ENCODE data around the gene PLXNB2.

PLXNB2 gene

GRCh38 chr22:50307890-50308596, 597 bp upstream of the PLXNB2 start:
- Histone ChIP-seq H3K27ac (ENCODE audit: poor library complexity, severe bottlenecking) (peak overlapping the region; percentile 99), H3K4me3 (ENCODE audit: severe bottlenecking) (no peak overlapping the region), H3K9me3 (ENCODE audit: severe bottlenecking) (no peaks in the 10 kb centered on the region), H3K27me3 (ENCODE audit: insufficient read depth, poor library complexity, severe bottlenecking) (no peaks in the 10 kb centered on the region), H3K4me1 (ENCODE audit: insufficient read depth, poor library complexity, severe bottlenecking) (peaks cover 24% of the 10 kb centered on the region), H3K36me3 (ENCODE audit: low read depth) (peaks cover 6% of the 10 kb centered on the region)
- ATAC-seq (ENCODE audit: low read depth) = no peak
- TF ChIP-seq, protein P1, sequence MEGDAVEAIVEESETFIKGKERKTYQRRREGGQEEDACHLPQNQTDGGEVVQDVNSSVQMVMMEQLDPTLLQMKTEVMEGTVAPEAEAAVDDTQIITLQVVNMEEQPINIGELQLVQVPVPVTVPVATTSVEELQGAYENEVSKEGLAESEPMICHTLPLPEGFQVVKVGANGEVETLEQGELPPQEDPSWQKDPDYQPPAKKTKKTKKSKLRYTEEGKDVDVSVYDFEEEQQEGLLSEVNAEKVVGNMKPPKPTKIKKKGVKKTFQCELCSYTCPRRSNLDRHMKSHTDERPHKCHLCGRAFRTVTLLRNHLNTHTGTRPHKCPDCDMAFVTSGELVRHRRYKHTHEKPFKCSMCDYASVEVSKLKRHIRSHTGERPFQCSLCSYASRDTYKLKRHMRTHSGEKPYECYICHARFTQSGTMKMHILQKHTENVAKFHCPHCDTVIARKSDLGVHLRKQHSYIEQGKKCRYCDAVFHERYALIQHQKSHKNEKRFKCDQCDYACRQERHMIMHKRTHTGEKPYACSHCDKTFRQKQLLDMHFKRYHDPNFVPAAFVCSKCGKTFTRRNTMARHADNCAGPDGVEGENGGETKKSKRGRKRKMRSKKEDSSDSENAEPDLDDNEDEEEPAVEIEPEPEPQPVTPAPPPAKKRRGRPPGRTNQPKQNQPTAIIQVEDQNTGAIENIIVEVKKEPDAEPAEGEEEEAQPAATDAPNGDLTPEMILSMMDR (IDR thresholded peaks at IDR 0.05; ENCODE audit: poor library complexity, severe bottlenecking) = no peak
- no peak for DNase-seq (ENCODE audit: low spot score)

- Histone ChIP-seq H3K4me3 (ENCODE audit: severe bottlenecking) (peak overlapping the region; percentile 94), H3K4me1 (ENCODE audit: insufficient read depth, poor library complexity, severe bottlenecking) (peaks cover 44% of the 10 kb centered on the region), H3K27ac (ENCODE audit: poor library complexity, severe bottlenecking) (peak overlapping the region; percentile 99), H3K27me3 (ENCODE audit: insufficient read depth, poor library complexity, severe bottlenecking) (no peaks in the 10 kb centered on the region), H3K36me3 (ENCODE audit: low read depth) (peaks cover 10% of the 10 kb centered on the region), H3K9me3 (ENCODE audit: severe bottlenecking) (no peaks in the 10 kb centered on the region)
- ATAC-seq (ENCODE audit: low read depth) (peak; percentile 63), DNase-seq (ENCODE audit: low spot score) (peak; percentile 99)
- TF ChIP-seq, protein P1 (IDR thresholded peaks at IDR 0.05; ENCODE audit: poor library complexity, severe bottlenecking) = no peak
These were observed 1.4 kb downstream of the PLXNB2 start for GRCh38 chr22:50305923-50306566.

DNA sequence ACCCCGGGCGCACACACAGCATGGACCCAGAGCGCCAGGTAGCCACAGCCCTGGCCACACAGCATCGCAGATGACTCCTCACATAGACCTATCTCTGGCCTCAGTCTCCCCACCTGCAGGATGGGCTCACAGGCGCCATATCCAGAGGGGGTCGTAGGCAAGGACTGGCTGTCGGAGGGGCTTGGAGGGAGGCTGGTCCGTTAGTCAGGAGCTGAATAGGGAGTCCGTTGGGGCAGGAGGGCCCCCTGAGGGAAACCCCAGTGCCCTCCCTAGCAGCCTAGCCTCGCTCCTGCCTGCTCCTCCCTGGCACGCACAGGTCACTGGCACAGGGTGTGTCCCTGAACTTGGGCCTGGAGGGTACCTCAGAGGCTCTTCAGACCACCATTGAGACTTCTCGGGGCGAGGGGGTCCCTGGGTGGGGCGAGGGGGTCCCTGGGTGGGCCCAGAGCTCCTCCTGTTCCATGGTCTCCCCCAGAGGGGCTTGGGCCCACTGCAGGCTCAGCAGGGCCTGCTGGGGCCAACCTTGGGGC, 2.0 kb downstream of the PLXNB2 start:
- H3K4me1 ChIP-seq (ENCODE audit: insufficient read depth, poor library complexity, severe bottlenecking) = peaks cover 50% of the 10 kb centered on the region
- H3K27me3 ChIP-seq (ENCODE audit: insufficient read depth, poor library complexity, severe bottlenecking) = no peaks in the 10 kb centered on the region
- peaks cover 15% of the 10 kb centered on the region for H3K36me3 ChIP-seq (ENCODE audit: low read depth)
- TF ChIP-seq, protein P1 (IDR thresholded peaks at IDR 0.05; ENCODE audit: poor library complexity, severe bottlenecking) = no peak
- DNase-seq (ENCODE audit: low spot score) (no peak), ATAC-seq (ENCODE audit: low read depth) (peak; percentile 22)
- peak overlapping the region; percentile 99 for H3K27ac ChIP-seq (ENCODE audit: poor library complexity, severe bottlenecking)
- peak overlapping the region; percentile 94 for H3K4me3 ChIP-seq (ENCODE audit: severe bottlenecking)
- H3K9me3 ChIP-seq (ENCODE audit: severe bottlenecking) = no peaks in the 10 kb centered on the region

DNA sequence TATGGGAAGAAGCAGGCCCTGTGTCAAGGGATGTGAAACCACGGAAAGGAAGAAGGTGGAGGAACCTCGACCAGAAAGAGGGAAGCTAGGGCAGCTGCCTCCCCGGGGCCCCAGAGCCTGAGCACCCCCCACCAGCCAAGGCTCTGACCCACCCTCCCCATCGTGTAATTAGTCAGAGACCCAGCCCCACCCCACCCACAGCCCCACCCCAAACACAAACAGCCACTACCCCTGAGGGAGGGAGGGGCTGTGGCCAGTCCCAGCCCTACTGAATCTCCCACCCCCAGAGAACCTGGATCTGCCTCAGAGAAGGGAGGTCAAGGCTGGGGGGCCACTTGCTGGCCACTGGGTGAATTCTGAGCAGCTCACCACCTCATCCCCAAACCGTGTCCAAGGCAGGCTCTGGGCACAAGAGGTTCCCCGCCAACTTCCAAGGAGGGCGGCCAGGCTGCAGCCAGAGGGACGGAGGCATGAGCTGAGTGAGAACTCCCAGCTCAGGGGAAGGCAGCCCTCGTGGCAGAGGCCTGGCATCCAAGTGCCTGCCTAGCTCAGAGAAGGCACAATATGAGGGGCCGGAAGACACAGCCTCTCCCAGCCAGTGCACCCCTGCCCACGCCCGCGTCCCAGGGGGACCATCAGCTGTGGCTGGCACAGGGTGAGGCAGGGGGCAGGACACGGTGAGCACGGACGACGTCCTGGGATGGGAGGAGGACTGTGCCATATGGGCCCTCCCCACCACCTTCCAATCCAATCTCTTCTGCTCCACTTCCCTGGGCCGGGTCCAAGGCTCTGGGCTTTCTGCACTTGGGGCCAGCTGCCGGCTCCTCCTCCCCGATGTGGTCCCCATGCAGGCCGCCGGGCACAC, 2.7 kb downstream of the PLXNB2 start:
- peak; percentile 21 for ATAC-seq (ENCODE audit: low read depth)
- TF ChIP-seq, protein P1 (IDR thresholded peaks at IDR 0.05; ENCODE audit: poor library complexity, severe bottlenecking) = no peak
- no peaks in the 10 kb centered on the region for H3K9me3 ChIP-seq (ENCODE audit: severe bottlenecking)
- H3K36me3 ChIP-seq (ENCODE audit: low read depth) = peaks cover 15% of the 10 kb centered on the region
- H3K27ac ChIP-seq (ENCODE audit: poor library complexity, severe bottlenecking) = peak overlapping the region; percentile 99
- DNase-seq (ENCODE audit: low spot score) = no peak
- no peaks in the 10 kb centered on the region for H3K27me3 ChIP-seq (ENCODE audit: insufficient read depth, poor library complexity, severe bottlenecking)
- peak overlapping the region; percentile 94 for H3K4me3 ChIP-seq (ENCODE audit: severe bottlenecking)
- H3K4me1 ChIP-seq (ENCODE audit: insufficient read depth, poor library complexity, severe bottlenecking) = peaks cover 50% of the 10 kb centered on the region
